Psoas muscle (tissue), 8 donors: ENCODE data around the gene ANO6. TPM values are rescaled to one million over a fixed set of nuclear protein-coding genes. Genes with fewer than 3 reads are reported as not detected.
"Not testable (repeated sequence)": the region's sequence is repeated elsewhere in the genome, so short reads cannot be mapped to it uniquely, and the experiment has no call there.

ENCODE experiments used
- ATAC-seq, 4 donors: fragments of 200-7000 bp; cut with Tn5 transposase; one replicate each; pipeline ENCODE4 v1.9.1; 2020; ENCODE audit warnings: moderate library complexity in 3 of 4, mild to moderate bottlenecking in 2 of 4
- DNase-seq, 2 donors: peaks; one replicate each; pipeline ENCODE4 v3.0.0-alpha.2; 2020
- H3K27ac ChIP-seq: fragments of 200-600 bp; one replicate; pipeline ENCODE4 v1.8.0; 2022
- H3K27me3 ChIP-seq, 3 donors: fragments of 200-600 bp in 1 of 3; one replicate each; pipeline versions ENCODE4 v1.6.1 to v1.8.0; 2013 to 2022; ENCODE audit warnings: low read length in 2 of 3, mild to moderate bottlenecking in 2 of 3, moderate library complexity in 1 of 3; ENCODE audit not compliant: insufficient read depth in 3 of 3
- H3K36me3 ChIP-seq, 2 donors: fragments of 200-600 bp in 1 of 2; one replicate each; pipeline versions ENCODE4 v1.6.1 to v1.8.0; 2013 to 2022; ENCODE audit warnings: low read depth in 1 of 2, mild to moderate bottlenecking in 1 of 2, moderate library complexity in 1 of 2; ENCODE audit not compliant: insufficient read depth in 1 of 2
- H3K4me1 ChIP-seq: fragments of 200-600 bp; one replicate; pipeline ENCODE4 v1.8.0; 2022
- H3K4me3 ChIP-seq: fragments of 200-600 bp; one replicate; pipeline ENCODE4 v1.8.0; 2022; ENCODE audit warnings: mild to moderate bottlenecking
- H3K9me3 ChIP-seq: fragments of 200-600 bp; one replicate; pipeline ENCODE4 v1.8.0; 2022
- CTCF ChIP-seq: fragments of 200-600 bp; IDR thresholded peaks from one replicate; pipeline ENCODE4 v1.8.0; 2022; ENCODE audit warnings: antibody characterized with exemption
- WGBS, 3 donors: extraction: QIAGEN DNeasy Blood & Tissue Kit; methylation state at CpG; one replicate each; pipeline versions ENCODE4 v1.1.6 to v1.1.7; 2013; 5-methylcytosine and 5-hydroxymethylcytosine counted together
- intact Hi-C, 2 donors: fragments of 100-400 bp; cut with DNase I; formaldehyde crosslinking; loops; one replicate each; pipeline versions ENCODE4 v1.11.0 to v1.14.2; 2022
- polyA plus RNA-seq, 3 donors: library from polyadenylated mRNA; stranded (reverse); fragments of 200-250 nt; gene quantifications; one replicate each; pipeline ENCODE4 v1.2.3, GENCODE V29; 2013
- total RNA-seq, 4 donors: library from RNA; stranded (reverse); fragmentation: NEBNext Ultra II Directional in 2 of 4; extraction: Animal tissue kit (Norgen Biotek cat#: 25700) in 2 of 4; gene quantifications; one replicate each; pipeline versions ENCODE4 v1.2.1 to v1.2.4, GENCODE V29; 2021 to 2023
- donor health status: healthy with polysubstance abuse.
- donor health status: DM: no; HTN: no; CAD: no; lungs with moderate emphysema.
- donor health status: Bipolar disorder and iron deficiency.
- donor health status: healthy.
- donor health status: DM: yes; HTN: yes; CAD: no.
- donor health status: DM: no; HTN: no; CAD: no.
- donor health status: DM: no; HTN: no; CAD: no.
- donor health status: DM: yes; HTN: yes; CAD: no.

The ANO6 gene
- total and polyA plus RNA-seq, 7 donors, result 25.6 to 121 (median 51.5) TPM

GRCh38 chr12:45388545-45388944 lies 172.7 kb downstream of the ANO6 start:
- DNase-seq, result no peak
- H3K9me3 ChIP-seq, result no peaks in the 10 kb centered on the region
- H3K27me3 ChIP-seq, result no peaks in the 10 kb centered on the region
- no peak overlapping the region for H3K4me3 ChIP-seq
- H3K4me1 ChIP-seq, result no peaks in the 10 kb centered on the region
- intact Hi-C loops, result loop anchor here (5.0 to 10.0 kb wide), 3 partner anchors 174 to 216 kb away; partner anchors contain the start of gene ANO6 (in 1 of the 2)
- H3K27ac ChIP-seq, result no peak overlapping the region
- TF ChIP-seq CTCF, result peak; percentile 49
- 25 to 35% (median 34%) methylated on average over 1 of the region's 1 CpG for WGBS, 3 donors
- peak in 2 of 4 donors; percentile 59 to 60 for ATAC-seq
- peaks cover 7 to 95% of the 10 kb centered on the region in 2 donors for H3K36me3 ChIP-seq

GRCh38 chr12:45389426-45389825 lies 173.5 kb downstream of the ANO6 start:
- Histone ChIP-seq H3K27ac (no peak overlapping the region), H3K4me3 (no peak overlapping the region), H3K9me3 (no peaks in the 10 kb centered on the region), H3K4me1 (no peaks in the 10 kb centered on the region), H3K36me3 (peaks cover 4 to 89% of the 10 kb centered on the region in 2 donors), H3K27me3 (no peaks in the 10 kb centered on the region)
- TF ChIP-seq CTCF, result no peak
- intact Hi-C loops, result loop anchor here (5.0 to 10.0 kb wide), 3 partner anchors 175 to 217 kb away; partner anchors contain the start of gene ANO6 (in 1 of the 2)
- DNase-seq (no peak), ATAC-seq (no peak)
- 81 to 92% (median 85%) methylated on average over 3 of the region's 3 CpGs for WGBS, 3 donors

GRCh38 chr12:45397499-45397898 lies 181.6 kb downstream of the ANO6 start:
- ATAC-seq, H3K4me3 ChIP-seq, DNase-seq, H3K4me1 ChIP-seq, H3K27ac ChIP-seq, intact Hi-C loops, H3K9me3 ChIP-seq, H3K27me3 ChIP-seq: not testable (repeated sequence)
- 97 to 100% (median 97%) methylated on average over 4 of the region's 4 CpGs for WGBS, 3 donors
- H3K36me3 ChIP-seq, result peaks cover 0 to 77% of the 10 kb centered on the region in 2 donors

GRCh38 chr12:45398552-45398951 lies 182.7 kb downstream of the ANO6 start:
- H3K4me3 ChIP-seq, result no peak overlapping the region
- H3K9me3 ChIP-seq, result peaks cover 4% of the 10 kb centered on the region
- intact Hi-C loops, result no loop called here
- 82 to 95% (median 84%) methylated on average over 4 of the region's 4 CpGs for WGBS, 3 donors
- H3K27me3 ChIP-seq, result no peaks in the 10 kb centered on the region
- H3K4me1 ChIP-seq, result no peaks in the 10 kb centered on the region
- no peak for DNase-seq
- no peak for TF ChIP-seq CTCF
- no peak for ATAC-seq
- H3K27ac ChIP-seq, result no peak overlapping the region
- peaks cover 0 to 78% of the 10 kb centered on the region in 2 donors for H3K36me3 ChIP-seq

GRCh38 chr12:45400991-45401390 lies 185.1 kb downstream of the ANO6 start:
- peak overlapping the region; percentile 7 for H3K27ac ChIP-seq
- WGBS, 3 donors, result 35 to 50% (median 49%) methylated on average over 2 of the region's 2 CpGs
- peaks cover 4% of the 10 kb centered on the region for H3K4me1 ChIP-seq

More at GRCh38 chr12:45400991-45401390, 185.1 kb downstream of the ANO6 start:
- intact Hi-C loops, result no loop called here
- TF ChIP-seq CTCF, result no peak
- Histone ChIP-seq H3K4me3 (no peak overlapping the region), H3K9me3 (peaks cover 4% of the 10 kb centered on the region), H3K27me3 (no peaks in the 10 kb centered on the region), H3K36me3 (peaks cover 4 to 91% of the 10 kb centered on the region in 2 donors)
- ATAC-seq, result peak; percentile 43 to 63 (median 51)
- DNase-seq, result no peak
